Measurements from ENCODE around the gene ACER2. TPM values are rescaled to one million over a fixed set of nuclear protein-coding genes. Genes with fewer than 3 reads are reported as not detected.
A peak's percentile ranks its signal among the peaks of the same experiment; 100 is the strongest.

The ACER2 gene
- total RNA-seq, 1 experiment from 2014 or later = 8.8 TPM

DNA sequence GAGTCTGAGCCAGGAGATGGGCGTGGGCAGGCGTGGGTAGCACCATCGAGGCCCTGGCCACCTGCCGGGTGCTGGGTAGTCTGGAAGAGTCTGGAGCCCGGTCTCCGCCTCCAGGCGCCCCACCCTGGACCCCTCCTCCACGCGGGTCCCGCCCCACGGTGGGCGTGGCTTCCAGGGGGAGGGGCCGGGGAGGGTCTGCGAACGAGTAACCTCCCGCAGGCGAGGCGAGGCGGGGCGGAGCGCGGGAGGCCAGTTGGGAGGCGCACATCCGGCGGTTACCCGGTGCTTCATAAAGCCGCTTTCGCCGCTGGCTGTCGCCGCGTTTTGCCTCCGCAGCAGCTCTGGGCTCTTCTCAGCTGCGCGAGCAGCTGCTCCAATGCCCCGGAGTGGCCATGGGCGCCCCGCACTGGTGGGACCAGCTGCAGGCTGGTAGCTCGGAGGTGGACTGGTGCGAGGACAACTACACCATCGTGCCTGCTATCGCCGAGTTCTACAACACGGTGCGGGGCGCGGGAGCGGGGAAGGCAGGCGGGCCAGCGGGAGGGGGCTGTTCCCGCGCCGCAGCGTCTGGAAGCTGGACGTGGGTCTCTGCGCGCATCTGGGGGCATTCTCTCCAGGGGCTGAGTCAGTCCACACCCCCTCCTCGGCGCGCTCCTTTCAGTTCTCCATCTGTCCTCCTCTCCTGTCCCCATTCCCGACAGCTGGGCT lies at the start of gene ACER2 (continued):
- TF ChIP-seq SMAD4 (CRISPR knock-in tag; IDR thresholded peaks at IDR 0.05) (no peak), ZBTB21 (CRISPR knock-in tag; IDR thresholded peaks at IDR 0.05; ENCODE audit: borderline replicate concordance) (no peak), NR3C1 (CRISPR knock-in tag; conservative IDR thresholded peaks at IDR 0.05; ENCODE audit: low read depth) (no peak), IRF2 (CRISPR knock-in tag; IDR thresholded peaks at IDR 0.05; ENCODE audit: borderline replicate concordance, low read depth) (no peak), ATF1 (CRISPR knock-in tag; IDR thresholded peaks at IDR 0.05) (no peak), SP1 (CRISPR knock-in tag; conservative IDR thresholded peaks at IDR 0.05) (peak; percentile 97), NR1H2 (CRISPR knock-in tag; IDR thresholded peaks at IDR 0.05) (no peak), ZNF138 (CRISPR knock-in tag; conservative IDR thresholded peaks at IDR 0.05) (peak; percentile 56; the same call in 1 of the 2 replicates), ZNF423 (CRISPR knock-in tag; IDR thresholded peaks at IDR 0.05) (no peak), ZNF219 (CRISPR knock-in tag; IDR thresholded peaks at IDR 0.05; ENCODE audit: borderline replicate concordance) (no peak), FOXK1 (CRISPR knock-in tag; IDR thresholded peaks at IDR 0.05) (no peak), GABPB1 (CRISPR knock-in tag; IDR thresholded peaks at IDR 0.05) (peak; percentile 59), FOXP1 (CRISPR knock-in tag; IDR thresholded peaks at IDR 0.05; ENCODE audit: borderline replicate concordance) (no peak; the same call in 1 of the 2 replicates), NR2C2 (CRISPR knock-in tag; IDR thresholded peaks at IDR 0.05) (no peak), CREM (CRISPR knock-in tag; IDR thresholded peaks at IDR 0.05) (0 out of 2 replicates have a peak, but pooled peaks have one; percentile 54), RELA (CRISPR knock-in tag; IDR thresholded peaks at IDR 0.05; ENCODE audit: borderline replicate concordance) (0 out of 2 replicates have a peak, but pooled peaks have one; percentile 18)
- TF ChIP-seq, protein P1, sequence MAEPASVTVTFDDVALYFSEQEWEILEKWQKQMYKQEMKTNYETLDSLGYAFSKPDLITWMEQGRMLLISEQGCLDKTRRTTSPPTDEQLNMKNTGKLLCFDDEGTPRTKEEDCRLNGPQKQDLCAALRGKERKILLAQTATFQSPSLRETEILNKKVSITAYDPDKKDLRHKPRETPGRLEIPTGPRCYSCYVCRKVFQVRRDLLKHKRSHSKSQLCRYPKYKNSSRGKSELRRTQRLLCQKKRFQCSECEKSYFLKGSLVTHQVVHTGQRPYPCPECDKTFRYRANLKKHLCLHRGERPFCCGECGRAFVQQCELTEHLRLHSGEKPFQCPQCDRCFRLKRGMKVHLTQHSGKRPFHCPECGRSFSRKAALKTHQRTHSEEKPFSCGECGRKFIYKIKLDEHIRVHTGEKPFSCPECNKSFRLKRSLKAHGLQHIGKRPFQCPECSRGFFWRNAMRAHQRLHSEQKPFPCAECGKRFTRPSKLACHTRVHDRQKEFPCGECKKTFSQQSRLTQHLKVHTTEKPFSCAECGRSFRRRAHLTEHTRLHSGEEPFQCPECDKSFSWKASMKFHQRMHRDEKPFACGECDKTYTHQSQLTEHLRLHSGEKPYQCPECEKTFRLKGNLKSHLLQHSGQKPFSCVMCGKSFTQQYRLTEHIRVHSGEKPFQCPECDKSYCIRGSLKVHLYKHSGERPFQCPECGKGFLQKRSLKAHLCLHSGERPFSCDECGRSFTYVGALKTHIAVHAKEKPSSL (CRISPR knock-in tag; conservative IDR thresholded peaks at IDR 0.05) = no peak
- TF ChIP-seq, protein P2, sequence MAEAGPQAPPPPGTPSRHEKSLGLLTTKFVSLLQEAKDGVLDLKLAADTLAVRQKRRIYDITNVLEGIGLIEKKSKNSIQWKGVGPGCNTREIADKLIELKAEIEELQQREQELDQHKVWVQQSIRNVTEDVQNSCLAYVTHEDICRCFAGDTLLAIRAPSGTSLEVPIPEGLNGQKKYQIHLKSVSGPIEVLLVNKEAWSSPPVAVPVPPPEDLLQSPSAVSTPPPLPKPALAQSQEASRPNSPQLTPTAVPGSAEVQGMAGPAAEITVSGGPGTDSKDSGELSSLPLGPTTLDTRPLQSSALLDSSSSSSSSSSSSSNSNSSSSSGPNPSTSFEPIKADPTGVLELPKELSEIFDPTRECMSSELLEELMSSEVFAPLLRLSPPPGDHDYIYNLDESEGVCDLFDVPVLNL (CRISPR knock-in tag; IDR thresholded peaks at IDR 0.05; ENCODE audit: borderline replicate concordance, low read depth) = no peak
- TF ChIP-seq, protein P3, sequence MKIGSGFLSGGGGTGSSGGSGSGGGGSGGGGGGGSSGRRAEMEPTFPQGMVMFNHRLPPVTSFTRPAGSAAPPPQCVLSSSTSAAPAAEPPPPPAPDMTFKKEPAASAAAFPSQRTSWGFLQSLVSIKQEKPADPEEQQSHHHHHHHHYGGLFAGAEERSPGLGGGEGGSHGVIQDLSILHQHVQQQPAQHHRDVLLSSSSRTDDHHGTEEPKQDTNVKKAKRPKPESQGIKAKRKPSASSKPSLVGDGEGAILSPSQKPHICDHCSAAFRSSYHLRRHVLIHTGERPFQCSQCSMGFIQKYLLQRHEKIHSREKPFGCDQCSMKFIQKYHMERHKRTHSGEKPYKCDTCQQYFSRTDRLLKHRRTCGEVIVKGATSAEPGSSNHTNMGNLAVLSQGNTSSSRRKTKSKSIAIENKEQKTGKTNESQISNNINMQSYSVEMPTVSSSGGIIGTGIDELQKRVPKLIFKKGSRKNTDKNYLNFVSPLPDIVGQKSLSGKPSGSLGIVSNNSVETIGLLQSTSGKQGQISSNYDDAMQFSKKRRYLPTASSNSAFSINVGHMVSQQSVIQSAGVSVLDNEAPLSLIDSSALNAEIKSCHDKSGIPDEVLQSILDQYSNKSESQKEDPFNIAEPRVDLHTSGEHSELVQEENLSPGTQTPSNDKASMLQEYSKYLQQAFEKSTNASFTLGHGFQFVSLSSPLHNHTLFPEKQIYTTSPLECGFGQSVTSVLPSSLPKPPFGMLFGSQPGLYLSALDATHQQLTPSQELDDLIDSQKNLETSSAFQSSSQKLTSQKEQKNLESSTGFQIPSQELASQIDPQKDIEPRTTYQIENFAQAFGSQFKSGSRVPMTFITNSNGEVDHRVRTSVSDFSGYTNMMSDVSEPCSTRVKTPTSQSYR (CRISPR knock-in tag; IDR thresholded peaks at IDR 0.05) = 0 out of 2 replicates have a peak, but pooled peaks have one; percentile 24
- TF ChIP-seq, protein P4, sequence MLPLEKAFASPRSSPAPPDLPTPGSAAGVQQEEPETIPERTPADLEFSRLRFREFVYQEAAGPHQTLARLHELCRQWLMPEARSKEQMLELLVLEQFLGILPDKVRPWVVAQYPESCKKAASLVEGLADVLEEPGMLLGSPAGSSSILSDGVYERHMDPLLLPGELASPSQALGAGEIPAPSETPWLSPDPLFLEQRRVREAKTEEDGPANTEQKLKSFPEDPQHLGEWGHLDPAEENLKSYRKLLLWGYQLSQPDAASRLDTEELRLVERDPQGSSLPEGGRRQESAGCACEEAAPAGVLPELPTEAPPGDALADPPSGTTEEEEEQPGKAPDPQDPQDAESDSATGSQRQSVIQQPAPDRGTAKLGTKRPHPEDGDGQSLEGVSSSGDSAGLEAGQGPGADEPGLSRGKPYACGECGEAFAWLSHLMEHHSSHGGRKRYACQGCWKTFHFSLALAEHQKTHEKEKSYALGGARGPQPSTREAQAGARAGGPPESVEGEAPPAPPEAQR (CRISPR knock-in tag; IDR thresholded peaks at IDR 0.05) = no peak
- TF ChIP-seq, protein P5, sequence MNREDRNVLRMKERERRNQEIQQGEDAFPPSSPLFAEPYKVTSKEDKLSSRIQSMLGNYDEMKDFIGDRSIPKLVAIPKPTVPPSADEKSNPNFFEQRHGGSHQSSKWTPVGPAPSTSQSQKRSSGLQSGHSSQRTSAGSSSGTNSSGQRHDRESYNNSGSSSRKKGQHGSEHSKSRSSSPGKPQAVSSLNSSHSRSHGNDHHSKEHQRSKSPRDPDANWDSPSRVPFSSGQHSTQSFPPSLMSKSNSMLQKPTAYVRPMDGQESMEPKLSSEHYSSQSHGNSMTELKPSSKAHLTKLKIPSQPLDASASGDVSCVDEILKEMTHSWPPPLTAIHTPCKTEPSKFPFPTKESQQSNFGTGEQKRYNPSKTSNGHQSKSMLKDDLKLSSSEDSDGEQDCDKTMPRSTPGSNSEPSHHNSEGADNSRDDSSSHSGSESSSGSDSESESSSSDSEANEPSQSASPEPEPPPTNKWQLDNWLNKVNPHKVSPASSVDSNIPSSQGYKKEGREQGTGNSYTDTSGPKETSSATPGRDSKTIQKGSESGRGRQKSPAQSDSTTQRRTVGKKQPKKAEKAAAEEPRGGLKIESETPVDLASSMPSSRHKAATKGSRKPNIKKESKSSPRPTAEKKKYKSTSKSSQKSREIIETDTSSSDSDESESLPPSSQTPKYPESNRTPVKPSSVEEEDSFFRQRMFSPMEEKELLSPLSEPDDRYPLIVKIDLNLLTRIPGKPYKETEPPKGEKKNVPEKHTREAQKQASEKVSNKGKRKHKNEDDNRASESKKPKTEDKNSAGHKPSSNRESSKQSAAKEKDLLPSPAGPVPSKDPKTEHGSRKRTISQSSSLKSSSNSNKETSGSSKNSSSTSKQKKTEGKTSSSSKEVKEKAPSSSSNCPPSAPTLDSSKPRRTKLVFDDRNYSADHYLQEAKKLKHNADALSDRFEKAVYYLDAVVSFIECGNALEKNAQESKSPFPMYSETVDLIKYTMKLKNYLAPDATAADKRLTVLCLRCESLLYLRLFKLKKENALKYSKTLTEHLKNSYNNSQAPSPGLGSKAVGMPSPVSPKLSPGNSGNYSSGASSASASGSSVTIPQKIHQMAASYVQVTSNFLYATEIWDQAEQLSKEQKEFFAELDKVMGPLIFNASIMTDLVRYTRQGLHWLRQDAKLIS (CRISPR knock-in tag; IDR thresholded peaks at IDR 0.05; ENCODE audit: borderline replicate concordance) = no peak
- TF ChIP-seq, protein P6, sequence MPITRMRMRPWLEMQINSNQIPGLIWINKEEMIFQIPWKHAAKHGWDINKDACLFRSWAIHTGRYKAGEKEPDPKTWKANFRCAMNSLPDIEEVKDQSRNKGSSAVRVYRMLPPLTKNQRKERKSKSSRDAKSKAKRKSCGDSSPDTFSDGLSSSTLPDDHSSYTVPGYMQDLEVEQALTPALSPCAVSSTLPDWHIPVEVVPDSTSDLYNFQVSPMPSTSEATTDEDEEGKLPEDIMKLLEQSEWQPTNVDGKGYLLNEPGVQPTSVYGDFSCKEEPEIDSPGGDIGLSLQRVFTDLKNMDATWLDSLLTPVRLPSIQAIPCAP (CRISPR knock-in tag; IDR thresholded peaks at IDR 0.05) = no peak
- TF ChIP-seq, protein P7, sequence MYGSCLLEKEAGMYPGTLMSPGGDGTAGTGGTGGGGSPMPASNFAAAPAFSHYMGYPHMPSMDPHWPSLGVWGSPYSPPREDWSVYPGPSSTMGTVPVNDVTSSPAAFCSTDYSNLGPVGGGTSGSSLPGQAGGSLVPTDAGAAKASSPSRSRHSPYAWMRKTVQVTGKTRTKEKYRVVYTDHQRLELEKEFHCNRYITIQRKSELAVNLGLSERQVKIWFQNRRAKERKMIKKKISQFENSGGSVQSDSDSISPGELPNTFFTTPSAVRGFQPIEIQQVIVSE (CRISPR knock-in tag; IDR thresholded peaks at IDR 0.05; ENCODE audit: borderline replicate concordance) = no peak
